Tibial nerve (tissue), 4 donors: ENCODE results near the gene ROR1.

Experiments
- EP300 ChIP-seq, 2 donors: sonication (generic); formaldehyde crosslinking; IDR thresholded peaks; one replicate each; pipeline ENCODE4 v1.6.1; 2017; ENCODE audit warnings: antibody characterized with exemption in 2 of 2, mild to moderate bottlenecking in 1 of 2
- POLR2A ChIP-seq, 2 donors: fragments of 450-650 bp; IDR thresholded peaks; one replicate each; pipeline ENCODE4 v1.6.1; 2017; ENCODE audit warnings: antibody characterized with exemption in 2 of 2, mild to moderate bottlenecking in 2 of 2, moderate library complexity in 2 of 2
- TF ChIP-seq, protein P1 (sequence below), 5 experiments: fragments of 200-600 bp in 3 of 5; fragments of 450-650 bp in 2 of 5; sonication (generic) in 3 of 5; IDR thresholded peaks; one replicate each; pipeline ENCODE4 v1.5.1; 2016 to 2019; ENCODE audit warnings: antibody characterized with exemption in 5 of 5, mild to moderate bottlenecking in 3 of 5, moderate library complexity in 2 of 5

DNA sequence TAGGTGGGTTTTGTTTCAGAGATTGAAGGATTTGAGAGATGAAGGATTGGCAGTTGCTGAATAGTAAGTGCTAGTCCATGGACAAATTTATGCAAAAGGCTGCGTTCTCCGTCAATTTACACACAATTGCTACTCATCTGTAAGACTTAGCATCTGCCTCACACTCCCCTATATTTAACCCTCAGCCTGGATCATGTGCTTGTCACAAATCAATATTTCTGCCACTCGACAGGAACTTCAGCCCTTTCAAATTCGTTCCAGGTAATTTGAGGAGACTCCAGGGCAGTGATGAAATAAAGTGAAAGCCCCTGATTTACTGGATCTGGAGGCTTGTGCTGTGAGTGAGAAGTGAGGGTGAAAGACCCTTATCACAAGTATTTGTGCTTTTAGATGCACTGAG, 324.0 kb downstream of the ROR1 start:
- TF ChIP-seq, protein P1, sequence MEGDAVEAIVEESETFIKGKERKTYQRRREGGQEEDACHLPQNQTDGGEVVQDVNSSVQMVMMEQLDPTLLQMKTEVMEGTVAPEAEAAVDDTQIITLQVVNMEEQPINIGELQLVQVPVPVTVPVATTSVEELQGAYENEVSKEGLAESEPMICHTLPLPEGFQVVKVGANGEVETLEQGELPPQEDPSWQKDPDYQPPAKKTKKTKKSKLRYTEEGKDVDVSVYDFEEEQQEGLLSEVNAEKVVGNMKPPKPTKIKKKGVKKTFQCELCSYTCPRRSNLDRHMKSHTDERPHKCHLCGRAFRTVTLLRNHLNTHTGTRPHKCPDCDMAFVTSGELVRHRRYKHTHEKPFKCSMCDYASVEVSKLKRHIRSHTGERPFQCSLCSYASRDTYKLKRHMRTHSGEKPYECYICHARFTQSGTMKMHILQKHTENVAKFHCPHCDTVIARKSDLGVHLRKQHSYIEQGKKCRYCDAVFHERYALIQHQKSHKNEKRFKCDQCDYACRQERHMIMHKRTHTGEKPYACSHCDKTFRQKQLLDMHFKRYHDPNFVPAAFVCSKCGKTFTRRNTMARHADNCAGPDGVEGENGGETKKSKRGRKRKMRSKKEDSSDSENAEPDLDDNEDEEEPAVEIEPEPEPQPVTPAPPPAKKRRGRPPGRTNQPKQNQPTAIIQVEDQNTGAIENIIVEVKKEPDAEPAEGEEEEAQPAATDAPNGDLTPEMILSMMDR (IDR thresholded peaks at IDR 0.05), result no peak
- no peak for TF ChIP-seq POLR2A (IDR thresholded peaks at IDR 0.05)
- no peak for TF ChIP-seq EP300 (IDR thresholded peaks at IDR 0.05)
